SK-N-SH treated with all-trans-retinoic acid at 6 μM for 48 hours (cell line): ENCODE data around the gene OMP.

Experiments used
- ARNTL ChIP-seq: fragments of 450-650 bp; formaldehyde crosslinking; IDR thresholded peaks from 2 replicates; pipeline ENCODE4 v1.5.0; 2020; ENCODE audit warnings: low read depth, mild to moderate bottlenecking, moderate library complexity, borderline replicate concordance
- CREB5 ChIP-seq: fragments of 250-450 bp; sonication (Bioruptor Pico); IDR thresholded peaks from 2 replicates; pipeline ENCODE4 v1.5.1; 2020; ENCODE audit warnings: low read depth, mild to moderate bottlenecking, moderate library complexity
- ESRRG ChIP-seq: fragments of 250-450 bp; sonication (Bioruptor Pico); IDR thresholded peaks from 2 replicates; pipeline ENCODE4 v1.6.1; 2021; ENCODE audit warnings: mild to moderate bottlenecking
- ISL1 ChIP-seq: fragments of 250-450 bp; sonication (Bioruptor Pico); IDR thresholded peaks from 2 replicates; pipeline ENCODE4 v2.1.2; 2022; ENCODE audit warnings: mild to moderate bottlenecking, moderate library complexity
- PATZ1 ChIP-seq: fragments of 250-450 bp; sonication (Bioruptor Pico); IDR thresholded peaks from 2 replicates; pipeline ENCODE4 v1.8.0; 2020; ENCODE audit warnings: mild to moderate bottlenecking, moderate library complexity, borderline replicate concordance
- RARB ChIP-seq: fragments of 250-450 bp; sonication (Bioruptor Pico); IDR thresholded peaks from 2 replicates; pipeline ENCODE4 v1.8.0; 2021; ENCODE audit warnings: mild to moderate bottlenecking, moderate library complexity
- SNAI2 ChIP-seq: fragments of 250-450 bp; sonication (Bioruptor Pico); IDR thresholded peaks from 2 replicates; pipeline ENCODE4 v1.5.0; 2020; ENCODE audit warnings: mild to moderate bottlenecking, moderate library complexity
- ZFP30 ChIP-seq: fragments of 450-650 bp; formaldehyde crosslinking; IDR thresholded peaks from 2 replicates; pipeline ENCODE4 v1.5.0; 2022; ENCODE audit warnings: mild to moderate bottlenecking, moderate library complexity

- TF ChIP-seq SNAI2 (CRISPR knock-in tag) (no peak), CREB5 (no peak), ESRRG (CRISPR knock-in tag) (no peak), ARNTL (no peak), RARB (no peak), ZFP30 (no peak), ISL1 (no peak), PATZ1 (CRISPR knock-in tag) (no peak)
Measured at GRCh38 chr11:77067861-77068443, 34.7 kb upstream of the OMP start.
